Liver (tissue), 3 donors: Measurements from ENCODE around the gene PSG5.
"Not testable (repeated sequence)": the region's sequence is repeated elsewhere in the genome, so short reads cannot be mapped to it uniquely, and the experiment has no call there.

ENCODE experiments used
- ATF3 ChIP-seq: IDR thresholded peaks from 2 replicates; pipeline ENCODE4 v1.6.1; 2016; ENCODE audit warnings: antibody characterized with exemption
- CTCF ChIP-seq: fragments of 150-350 bp; IDR thresholded peaks from 2 replicates; pipeline ENCODE4 v1.5.1; 2017; ENCODE audit warnings: improper control_type of control experiment, low read depth, low read length; ENCODE audit not compliant: missing input control
- EGR1 ChIP-seq, 2 donors: IDR thresholded peaks; 2 replicates each; pipeline ENCODE4 v1.6.1; 2016 to 2018; ENCODE audit warnings: antibody characterized with exemption in 2 of 2, low read depth in 2 of 2
- GABPA ChIP-seq, 2 donors: IDR thresholded peaks in 1 of 2; conservative IDR thresholded peaks in 1 of 2; 2 replicates each; pipeline ENCODE4 v1.6.1; 2016; ENCODE audit warnings: antibody characterized with exemption in 2 of 2, mild to moderate bottlenecking in 1 of 2, moderate library complexity in 1 of 2
- JUND ChIP-seq, 2 donors: IDR thresholded peaks; 2 replicates each; pipeline ENCODE4 v1.6.1; 2016; ENCODE audit warnings: antibody characterized with exemption in 2 of 2
- MAX ChIP-seq: IDR thresholded peaks from 2 replicates; pipeline ENCODE4 v1.6.1; 2016; ENCODE audit warnings: antibody characterized with exemption
- RAD21 ChIP-seq, 2 donors: IDR thresholded peaks; 2 replicates each; pipeline ENCODE4 v1.6.1; 2016; ENCODE audit warnings: antibody characterized with exemption in 2 of 2, mild to moderate bottlenecking in 2 of 2
- REST ChIP-seq: IDR thresholded peaks from 2 replicates; pipeline ENCODE4 v1.6.1; 2016; ENCODE audit warnings: antibody characterized with exemption, mild to moderate bottlenecking
- SP1 ChIP-seq: IDR thresholded peaks from 2 replicates; pipeline ENCODE4 v1.6.1; 2018; ENCODE audit warnings: antibody characterized with exemption, mild to moderate bottlenecking
- TAF1 ChIP-seq: conservative IDR thresholded peaks from 2 replicates; pipeline ENCODE4 v1.6.1; 2016; ENCODE audit warnings: antibody characterized with exemption, mild to moderate bottlenecking
- YY1 ChIP-seq: IDR thresholded peaks from 2 replicates; pipeline ENCODE4 v1.6.1; 2016; ENCODE audit warnings: antibody characterized with exemption, mild to moderate bottlenecking
- ZBTB33 ChIP-seq: IDR thresholded peaks from 2 replicates; pipeline ENCODE4 v1.6.1; 2016; ENCODE audit warnings: antibody characterized with exemption
- donor health status: healthy.
- donor health status: healthy.

- TF ChIP-seq CTCF; TAF1; RAD21 (IDR thresholded peaks at IDR 0.05); GABPA (IDR thresholded peaks at IDR 0.05 in 1 of 2, conservative IDR thresholded peaks at IDR 0.05 in 1 of 2); MAX; YY1; ZBTB33; EGR1 (IDR thresholded peaks at IDR 0.05; ENCODE audit: low read depth in 2 of 2); REST; ATF3; JUND (IDR thresholded peaks at IDR 0.05); SP1: not testable (repeated sequence)
Observed at GRCh38 chr19:43141763-43142162, 44.6 kb downstream of the PSG5 start.
